ENCODE data around the gene NUMBL. TPM values are rescaled to one million over a fixed set of nuclear protein-coding genes. Genes with fewer than 3 reads are reported as not detected.

The NUMBL gene
- total RNA-seq, 1 experiment from 2014 or later = 26.8 TPM

DNA sequence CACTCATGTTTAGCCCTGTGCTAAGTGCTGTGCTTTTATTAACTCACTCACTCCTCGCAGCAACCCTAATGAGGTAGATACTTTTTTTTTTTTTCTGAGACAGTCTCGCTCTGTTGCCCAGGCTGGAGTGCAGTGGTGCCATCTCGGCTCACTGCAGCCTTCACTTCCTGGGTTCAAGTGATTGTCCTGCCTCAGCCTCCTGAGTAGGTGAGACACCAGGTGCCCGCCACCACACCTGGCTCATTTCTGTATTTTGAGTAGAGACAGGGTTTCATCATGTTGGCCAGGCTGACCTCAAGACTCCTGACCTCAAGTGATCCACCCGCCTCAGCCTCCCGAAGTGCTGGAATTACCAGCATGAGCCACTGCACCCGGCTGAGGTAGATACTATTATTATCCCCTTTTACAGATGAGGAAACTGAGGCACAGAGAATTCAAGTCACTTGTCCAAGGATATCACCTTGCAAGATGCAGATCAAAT is 29.0 kb upstream of the NUMBL start:
- H3K4me3 ChIP-seq = peak overlapping the region; percentile 73; the same call in 1 of the 2 replicates
- H3K27me3 ChIP-seq = no peaks in the 10 kb centered on the region
- H3K9me3 ChIP-seq (replicated peaks) = no peaks in the 10 kb centered on the region
- no peak overlapping the region for H3K27ac ChIP-seq
- DNase-seq = no peak
- H3K4me1 ChIP-seq = peaks cover 9% of the 10 kb centered on the region
- no peaks in the 10 kb centered on the region; the same call in 1 of the 2 replicates for H3K36me3 ChIP-seq

DNA sequence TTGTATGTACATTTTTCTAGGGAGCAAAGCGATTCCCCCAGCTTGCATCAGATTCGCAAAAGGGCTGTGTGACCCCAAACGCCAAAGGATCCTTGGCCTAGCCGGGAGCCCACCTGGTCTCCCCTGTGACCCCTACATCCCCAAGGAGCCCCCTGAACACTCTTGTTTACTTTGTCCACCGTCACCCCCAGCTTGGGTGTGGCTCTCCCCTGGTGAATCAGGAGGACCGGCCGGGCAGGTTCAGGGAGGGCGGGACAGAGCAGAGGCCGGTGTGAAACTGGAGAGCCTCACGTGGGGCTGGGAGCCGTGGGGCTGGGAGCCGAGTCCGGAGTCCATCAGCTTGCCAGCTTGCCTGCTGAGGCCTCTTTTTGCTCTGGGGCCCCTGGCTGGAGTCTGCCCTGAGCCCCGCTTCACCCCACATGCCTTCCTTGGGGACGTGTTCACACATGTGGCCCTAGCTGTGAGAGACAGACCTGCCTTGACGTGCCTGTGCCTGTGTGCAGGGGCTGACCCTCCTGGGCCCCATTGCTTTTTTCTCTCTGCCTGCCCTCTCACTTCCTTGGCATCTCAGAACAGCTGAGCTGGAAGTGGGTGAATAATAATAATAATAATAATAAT is 28.4 kb upstream of the NUMBL start:
- no peaks in the 10 kb centered on the region; the same call in 1 of the 2 replicates for H3K36me3 ChIP-seq
- DNase-seq = peak; percentile 48 to 58
- H3K27ac ChIP-seq = no peak overlapping the region
- peak overlapping the region; percentile 73 for H3K4me3 ChIP-seq
- H3K27me3 ChIP-seq = no peaks in the 10 kb centered on the region
- peaks cover 9% of the 10 kb centered on the region for H3K4me1 ChIP-seq
- H3K9me3 ChIP-seq (replicated peaks) = no peaks in the 10 kb centered on the region

DNA sequence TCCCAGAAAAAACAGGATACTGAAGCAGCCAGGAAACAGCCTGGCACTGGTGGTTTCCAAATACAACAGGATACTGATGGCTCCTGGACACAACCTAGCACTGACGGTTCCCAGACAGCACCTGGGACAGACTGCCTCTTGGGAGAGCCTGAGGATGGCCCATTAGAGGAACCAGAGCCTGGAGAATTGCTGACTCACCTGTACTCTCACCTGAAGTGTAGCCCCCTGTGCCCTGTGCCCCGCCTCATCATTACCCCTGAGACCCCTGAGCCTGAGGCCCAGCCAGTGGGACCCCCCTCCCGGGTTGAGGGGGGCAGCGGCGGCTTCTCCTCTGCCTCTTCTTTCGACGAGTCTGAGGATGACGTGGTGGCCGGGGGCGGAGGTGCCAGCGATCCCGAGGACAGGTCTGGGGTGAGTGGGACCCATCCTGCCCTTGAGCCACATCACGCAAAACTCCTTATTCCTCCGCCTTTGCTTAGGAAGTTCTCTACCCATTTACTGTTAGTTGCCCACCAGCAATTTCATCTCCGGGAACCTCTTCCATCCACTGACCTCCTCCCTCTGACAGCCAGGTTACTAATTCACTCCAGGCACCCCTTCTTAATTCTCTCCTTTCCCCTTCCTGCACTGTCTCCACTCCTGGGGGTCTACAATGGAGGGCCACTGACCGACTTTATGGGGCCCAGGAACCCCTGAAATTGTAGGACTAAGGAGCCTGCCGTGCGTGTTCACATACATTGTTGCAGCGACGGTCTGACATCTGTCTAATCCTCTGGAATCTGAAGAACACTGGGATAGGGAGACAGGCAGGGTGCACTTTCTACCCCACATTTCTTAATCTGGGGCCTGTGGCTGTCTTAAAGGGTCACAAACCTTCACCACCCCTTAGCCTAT is 27.7 kb upstream of the NUMBL start:
- Histone ChIP-seq H3K27ac (peak overlapping the region; percentile 93), H3K27me3 (no peaks in the 10 kb centered on the region), H3K9me3 (replicated peaks) (no peaks in the 10 kb centered on the region), H3K4me3 (peak overlapping the region; percentile 73), H3K36me3 (no peaks in the 10 kb centered on the region), H3K4me1 (peaks cover 9% of the 10 kb centered on the region)
- DNase-seq = peak in 1 of 2 experiments; percentile 37

DNA sequence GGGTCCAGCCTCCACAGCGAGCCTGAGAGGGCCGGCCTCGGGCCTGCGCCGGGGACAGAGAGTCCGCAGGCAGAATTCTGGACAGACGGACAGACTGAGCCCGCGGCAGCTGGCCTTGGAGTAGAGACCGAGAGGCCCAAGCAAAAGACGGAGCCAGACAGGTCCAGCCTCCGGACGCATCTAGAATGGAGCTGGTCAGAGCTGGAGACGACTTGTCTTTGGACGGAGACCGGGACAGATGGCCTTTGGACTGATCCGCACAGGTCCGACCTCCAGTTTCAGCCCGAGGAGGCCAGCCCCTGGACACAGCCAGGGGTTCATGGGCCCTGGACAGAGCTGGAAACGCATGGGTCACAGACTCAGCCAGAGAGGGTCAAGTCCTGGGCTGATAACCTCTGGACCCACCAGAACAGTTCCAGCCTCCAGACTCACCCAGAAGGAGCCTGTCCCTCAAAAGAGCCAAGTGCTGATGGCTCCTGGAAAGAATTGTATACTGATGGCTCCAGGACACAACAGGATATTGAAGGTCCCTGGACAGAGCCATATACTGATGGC is 27.0 kb upstream of the NUMBL start:
- H3K27me3 ChIP-seq = no peaks in the 10 kb centered on the region
- DNase-seq = no peak
- H3K4me1 ChIP-seq = peaks cover 9% of the 10 kb centered on the region
- no peaks in the 10 kb centered on the region for H3K9me3 ChIP-seq (replicated peaks)
- H3K27ac ChIP-seq = peak overlapping the region; percentile 93
- peak overlapping the region; percentile 73 for H3K4me3 ChIP-seq
- no peaks in the 10 kb centered on the region for H3K36me3 ChIP-seq

DNA sequence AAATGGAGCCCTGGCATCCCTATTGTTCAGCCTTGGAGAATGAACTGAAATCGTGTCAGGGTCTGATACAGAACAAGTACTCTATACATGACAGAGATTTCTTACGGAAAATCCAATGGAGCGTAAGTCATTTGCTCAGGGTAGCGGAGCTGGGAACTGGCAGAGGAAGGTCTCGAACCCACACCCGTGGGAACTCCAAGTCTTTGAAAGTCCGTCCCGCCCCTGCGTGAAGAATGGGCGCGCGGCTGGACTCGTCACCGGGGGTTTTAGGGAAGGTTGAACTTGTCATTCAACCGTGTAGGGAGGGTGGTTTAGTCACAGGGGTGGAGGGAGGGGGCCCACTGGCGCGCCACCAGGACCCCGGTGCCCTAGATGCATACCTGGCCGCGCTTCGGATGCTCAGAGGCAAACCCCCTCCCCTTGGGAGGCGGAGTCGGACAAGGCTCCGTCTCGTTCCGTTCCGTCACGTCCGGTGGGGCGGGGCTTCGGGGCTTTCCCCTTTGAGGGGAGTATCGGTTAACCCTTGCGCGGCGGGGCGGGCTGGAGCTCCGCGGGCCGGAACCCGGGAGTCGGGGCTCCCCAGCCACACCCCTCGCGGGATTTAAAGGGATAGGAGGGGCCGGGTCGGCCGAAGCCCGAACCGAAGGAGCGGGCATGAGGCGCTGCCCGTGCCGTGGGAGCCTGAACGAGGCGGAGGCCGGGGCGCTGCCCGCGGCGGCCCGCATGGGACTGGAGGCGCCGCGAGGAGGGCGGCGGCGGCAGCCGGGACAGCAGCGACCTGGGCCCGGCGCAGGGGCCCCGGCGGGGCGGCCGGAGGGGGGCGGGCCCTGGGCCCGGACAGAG is 26.3 kb upstream of the NUMBL start, which contains the start of the genes COQ8B and ITPKC:
COQ8B (minus strand) TSS at position 405 of the 843 bp plus-strand sequence. CDS start 2,254 bp downstream, outside the sequence.
ITPKC (plus strand) TSS at position 631 of the 843 bp plus-strand sequence; CDS start at position 655, 24 bp downstream.
- Histone ChIP-seq H3K27me3 (no peaks in the 10 kb centered on the region), H3K36me3 (no peaks in the 10 kb centered on the region), H3K27ac (peak within 1 kb of the TSS; percentile 93), H3K4me3 (peak within 1 kb of the TSS; percentile 73), H3K4me1 (peaks cover 9% of the 10 kb centered on the region), H3K9me3 (replicated peaks) (no peaks in the 10 kb centered on the region)
- peak; percentile 99 to 100 for DNase-seq

DNA sequence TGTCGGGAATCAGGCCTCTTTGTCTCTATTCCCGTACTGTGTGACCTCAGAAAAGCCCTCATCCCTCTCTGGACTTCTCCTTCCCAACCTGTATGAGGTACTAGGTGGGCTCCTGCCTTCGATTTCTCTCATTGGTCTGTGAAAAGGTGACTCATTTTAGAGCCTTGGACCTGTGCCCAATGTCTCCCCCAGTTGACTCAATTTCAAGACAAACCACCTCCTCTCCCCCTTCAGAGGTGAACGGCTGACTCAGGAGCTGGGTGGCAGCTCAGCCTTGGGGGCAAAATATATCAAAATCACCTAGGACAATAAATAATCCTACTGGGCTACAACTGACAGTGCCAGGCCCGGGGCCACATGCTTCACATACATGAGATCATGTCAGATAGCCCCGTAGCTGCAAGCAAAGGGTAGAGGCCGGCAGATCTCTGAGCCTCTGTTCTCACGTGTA is 25.6 kb upstream of the NUMBL start:
- no peak for DNase-seq
- Histone ChIP-seq H3K27ac (peak overlapping the region; percentile 93), H3K9me3 (replicated peaks) (no peaks in the 10 kb centered on the region), H3K27me3 (no peaks in the 10 kb centered on the region), H3K4me3 (peak overlapping the region; percentile 73), H3K36me3 (no peaks in the 10 kb centered on the region), H3K4me1 (peaks cover 9% of the 10 kb centered on the region)

DNA sequence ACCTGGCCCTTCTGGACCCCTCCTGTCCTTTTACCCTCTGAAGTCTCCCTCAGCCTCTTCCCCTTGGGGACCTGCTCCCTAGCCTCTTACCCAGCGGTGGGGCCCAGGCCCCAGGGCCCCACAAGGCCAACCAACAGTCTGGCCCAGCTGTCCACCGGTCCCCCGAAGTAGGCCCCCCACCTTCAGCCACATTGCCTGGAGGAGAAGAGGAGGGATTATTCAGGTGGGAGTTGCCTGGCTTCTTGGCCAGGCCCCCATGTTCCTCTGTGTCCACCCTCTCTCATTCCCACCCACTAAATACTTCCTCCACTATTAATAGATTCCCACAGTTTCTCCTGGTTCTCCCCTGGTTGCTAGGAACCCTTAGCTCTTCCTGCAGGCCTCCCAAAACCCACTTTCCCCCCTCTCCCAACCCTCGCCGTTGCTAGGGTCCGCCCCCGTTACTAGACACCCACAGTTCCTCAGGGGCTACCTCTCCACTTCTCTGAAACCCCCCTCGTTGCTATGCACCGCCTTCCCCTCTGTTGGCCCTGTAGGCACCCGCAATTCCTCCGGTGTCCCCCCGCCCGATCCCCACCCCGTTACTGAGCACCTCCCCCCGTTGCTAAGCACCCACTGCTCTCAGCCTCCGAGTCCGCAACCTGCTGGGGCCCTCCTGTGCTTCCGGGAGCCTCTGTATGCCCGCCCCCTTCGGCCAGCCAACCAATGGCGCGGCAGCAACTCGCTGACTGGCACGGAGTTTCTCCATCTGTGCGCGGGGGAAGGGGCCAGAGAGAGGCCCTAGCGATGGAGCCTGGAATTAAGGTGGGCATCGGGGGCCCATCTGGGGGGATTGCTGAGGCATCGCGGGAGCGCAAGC is 24.2 kb upstream of the NUMBL start:
- Histone ChIP-seq H3K4me3 (peak overlapping the region; percentile 73), H3K4me1 (peaks cover 9% of the 10 kb centered on the region), H3K36me3 (no peaks in the 10 kb centered on the region), H3K27ac (peak overlapping the region; percentile 93), H3K9me3 (replicated peaks) (no peaks in the 10 kb centered on the region), H3K27me3 (no peaks in the 10 kb centered on the region)
- DNase-seq = peak; percentile 95 to 96

DNA sequence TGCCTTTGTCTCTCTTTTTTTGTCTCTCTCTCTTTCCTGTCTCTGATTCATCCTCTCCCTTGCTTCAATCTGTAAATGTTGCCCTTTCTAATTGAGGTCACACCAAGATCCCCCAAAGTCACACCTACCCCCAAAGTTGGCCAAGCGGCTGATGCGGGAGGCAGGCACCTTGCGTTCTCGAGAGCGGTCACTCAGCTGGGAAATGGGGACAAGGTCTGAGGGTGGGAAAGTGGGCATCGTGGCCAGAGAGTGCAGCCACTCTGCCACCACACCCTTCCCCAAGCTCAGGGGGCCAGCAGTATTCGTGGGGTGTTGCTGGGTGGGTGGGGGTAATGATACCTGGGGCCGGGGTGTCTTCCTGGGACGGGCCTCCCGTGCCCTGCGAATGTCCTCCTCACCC is 23.5 kb upstream of the NUMBL start:
- Histone ChIP-seq H3K36me3 (no peaks in the 10 kb centered on the region), H3K9me3 (replicated peaks) (no peaks in the 10 kb centered on the region), H3K4me3 (no peak overlapping the region), H3K27me3 (no peaks in the 10 kb centered on the region), H3K4me1 (peaks cover 9% of the 10 kb centered on the region), H3K27ac (no peak overlapping the region)
- no peak for DNase-seq

DNA sequence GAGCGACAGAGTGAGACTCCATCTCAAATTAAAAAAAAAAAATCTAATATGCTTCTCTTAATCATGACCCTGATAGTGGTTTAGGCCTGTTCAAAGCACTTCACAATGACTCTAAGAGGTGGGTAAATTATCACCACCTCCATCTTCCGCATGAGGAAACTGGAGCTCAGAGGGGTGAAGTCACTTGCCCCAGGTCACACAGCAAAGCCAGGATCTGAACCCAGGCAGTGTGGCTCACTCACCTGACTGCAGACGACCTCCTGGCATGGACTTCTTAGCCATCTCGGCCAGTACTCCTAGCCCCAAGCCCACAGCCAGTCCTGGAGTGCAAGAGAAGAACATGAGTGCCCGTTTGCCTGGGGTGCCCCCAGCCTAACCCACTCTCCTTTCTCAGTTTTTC is 19.4 kb upstream of the NUMBL start:
- Histone ChIP-seq H3K27ac (no peak overlapping the region), H3K4me3 (no peak overlapping the region), H3K27me3 (no peaks in the 10 kb centered on the region), H3K36me3 (no peaks in the 10 kb centered on the region), H3K9me3 (replicated peaks) (no peaks in the 10 kb centered on the region), H3K4me1 (no peaks in the 10 kb centered on the region)
- DNase-seq = no peak

DNA sequence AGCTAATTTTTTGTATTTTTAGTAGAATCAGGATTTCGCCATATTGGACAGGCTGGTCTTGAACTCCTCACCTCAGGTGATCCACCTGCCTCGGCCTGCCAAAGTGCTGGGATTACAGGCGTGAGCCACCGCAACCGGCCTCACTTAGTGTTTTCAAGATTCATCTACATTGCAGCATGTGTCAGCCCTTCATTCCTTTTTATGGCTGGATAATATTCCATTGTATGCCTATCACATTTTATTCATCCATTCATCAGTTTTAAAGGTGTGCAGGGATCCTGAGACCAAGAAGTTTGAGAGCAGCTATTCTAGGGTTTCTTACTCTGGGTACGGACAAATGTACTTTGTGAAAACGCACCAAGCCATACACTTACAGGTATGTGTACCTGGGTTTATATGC is 17.2 kb upstream of the NUMBL start:
- Histone ChIP-seq H3K36me3 (no peaks in the 10 kb centered on the region), H3K27ac (no peak overlapping the region), H3K4me3 (no peak overlapping the region), H3K27me3 (no peaks in the 10 kb centered on the region), H3K4me1 (no peaks in the 10 kb centered on the region), H3K9me3 (replicated peaks) (no peaks in the 10 kb centered on the region)
- no peak for DNase-seq

DNA sequence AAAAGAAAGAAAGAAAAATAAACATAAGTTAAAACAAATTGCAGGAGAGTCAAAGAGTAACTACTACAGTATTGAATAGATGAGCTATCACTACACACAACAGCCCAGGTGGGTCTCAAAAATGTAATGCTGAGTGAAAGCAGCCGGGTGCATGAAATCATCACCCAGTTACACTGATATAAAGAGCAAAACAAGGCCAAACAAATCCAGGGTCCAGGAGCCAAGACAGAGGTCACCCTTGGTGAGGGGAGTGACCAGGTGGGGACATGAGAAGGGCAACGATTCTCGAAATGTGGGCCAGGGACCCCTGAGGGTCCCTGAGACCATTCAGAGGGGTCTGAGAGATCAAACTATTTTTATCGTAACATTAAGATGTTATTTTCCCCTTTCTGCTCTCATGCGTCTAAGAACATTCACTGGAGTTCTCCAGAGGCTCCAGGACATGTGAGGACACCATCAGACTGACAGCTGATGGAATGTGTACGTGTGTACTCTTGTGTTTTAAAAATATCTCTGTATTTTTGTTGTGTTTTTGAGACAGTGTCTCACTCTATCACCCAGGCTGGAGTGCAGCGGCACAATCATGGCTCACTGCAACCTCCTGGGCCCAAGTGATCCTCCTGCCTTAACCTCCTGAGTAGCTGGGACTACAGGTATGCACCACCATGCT is 15.6 kb upstream of the NUMBL start:
- H3K36me3 ChIP-seq = 0 out of 2 replicates have a peak, but pooled peaks cover 2% of the 10 kb centered on the region
- no peaks in the 10 kb centered on the region for H3K9me3 ChIP-seq (replicated peaks)
- no peak for DNase-seq
- no peaks in the 10 kb centered on the region for H3K4me1 ChIP-seq
- H3K27me3 ChIP-seq = no peaks in the 10 kb centered on the region
- H3K27ac ChIP-seq = no peak overlapping the region
- no peak overlapping the region for H3K4me3 ChIP-seq

DNA sequence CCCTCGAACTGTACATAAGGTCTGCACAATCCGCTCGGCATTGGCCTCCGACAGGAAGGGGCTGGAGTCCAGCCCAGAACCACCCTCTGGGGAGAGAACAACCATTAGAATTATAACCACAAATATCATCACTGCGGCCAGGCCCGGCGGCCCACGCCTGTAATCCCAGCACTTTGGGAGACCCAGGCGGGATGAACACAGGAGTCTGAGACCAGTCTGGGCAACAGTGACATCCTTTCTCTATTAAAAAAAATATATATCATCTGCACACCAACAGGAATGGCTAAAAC is 14.9 kb upstream of the NUMBL start:
- no peak overlapping the region for H3K27ac ChIP-seq
- no peaks in the 10 kb centered on the region for H3K9me3 ChIP-seq (replicated peaks)
- no peaks in the 10 kb centered on the region for H3K27me3 ChIP-seq
- DNase-seq = no peak
- 0 out of 2 replicates have a peak, but pooled peaks cover 2% of the 10 kb centered on the region for H3K36me3 ChIP-seq
- no peaks in the 10 kb centered on the region for H3K4me1 ChIP-seq
- no peak overlapping the region for H3K4me3 ChIP-seq

All from SJCRH30 (cell line).